Body of pancreas (tissue), 4 donors: ENCODE results near the gene TMEM233.

ENCODE experiments used
- CTCF ChIP-seq, 7 experiments: fragments of 450-650 bp in 4 of 7; fragments of 200-600 bp in 3 of 7; sonication (generic) in 3 of 7; IDR thresholded peaks; one replicate each; pipeline ENCODE4 v1.5.1; 2016 to 2019; ENCODE audit warnings: antibody characterized with exemption in 7 of 7
- POLR2A ChIP-seq, 3 donors: fragments of 450-650 bp; IDR thresholded peaks; one replicate each; pipeline ENCODE4 v1.6.1; 2016; ENCODE audit warnings: antibody characterized with exemption in 3 of 3, mild to moderate bottlenecking in 2 of 3

DNA sequence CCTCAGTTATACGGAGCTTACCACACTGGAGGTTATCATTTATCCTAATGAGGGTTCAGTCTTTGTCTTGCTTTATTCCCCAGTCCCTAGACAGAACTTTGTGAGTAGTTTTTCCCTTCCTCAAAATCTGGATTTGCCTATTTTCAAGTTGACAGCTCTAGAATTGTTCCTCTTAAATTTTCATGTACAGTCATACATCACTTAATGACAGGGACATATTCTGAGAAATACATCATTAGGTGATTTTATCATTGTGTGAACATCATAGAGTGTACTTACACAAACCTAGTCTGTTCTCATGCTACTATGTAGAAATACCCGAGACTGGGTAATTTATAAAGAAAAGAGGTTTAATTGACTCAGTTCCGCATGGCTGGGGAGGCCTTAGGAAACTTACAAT, 77.5 kb downstream of the TMEM233 start:
- no peak for TF ChIP-seq CTCF (IDR thresholded peaks at IDR 0.05)
- TF ChIP-seq POLR2A (IDR thresholded peaks at IDR 0.05), result no peak
